OCI-LY7 (cell line): ENCODE measurements around the gene TMEM123.

Experiments
- CTCF ChIP-seq: fragments of 200-600 bp; sonication (generic); conservative IDR thresholded peaks from 2 replicates; pipeline ENCODE4 v1.5.1; 2014; ENCODE audit warnings: mild to moderate bottlenecking, antibody characterized with exemption, low read length, moderate library complexity, mixed read lengths
- EZH2phosphoT487 ChIP-seq: fragments of 200-600 bp; sonication (generic); IDR thresholded peaks from 2 replicates; pipeline ENCODE4 v1.6.1; 2018; ENCODE audit warnings: low read depth, borderline replicate concordance, mild to moderate bottlenecking, mixed run types, antibody characterized with exemption, low read length, moderate library complexity, mixed read lengths

GRCh38 chr11:102423936-102424335 is 28.6 kb downstream of the TMEM123 start:
- no peak for TF ChIP-seq CTCF
- no peak for TF ChIP-seq EZH2phosphoT487
